Measurements from ENCODE around the gene CTDSPL. TPM values are rescaled to one million over a fixed set of nuclear protein-coding genes. Genes with fewer than 3 reads are reported as not detected.

Gene CTDSPL
- total and polyA plus RNA-seq, 2 of the 13 experiments (the other 11 are each of a cell fraction or from before 2014, with no cell fraction given) = 26.1 to 142 TPM

DNA sequence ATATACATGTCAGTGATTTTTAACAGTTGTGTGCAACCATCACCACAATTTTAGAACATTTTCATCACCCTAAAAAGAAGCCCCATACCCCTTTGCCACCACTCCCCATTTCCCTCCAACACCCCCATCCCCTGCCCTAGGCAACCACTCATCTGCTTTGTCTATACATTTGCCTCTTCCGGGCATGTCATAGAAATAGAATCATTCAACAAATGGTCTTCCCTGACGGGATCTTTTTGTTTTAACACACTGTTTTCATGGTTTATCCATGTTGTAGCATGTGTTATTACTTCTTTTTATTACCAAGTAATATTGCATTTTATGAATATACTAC, 132.9 kb downstream of the CTDSPL start (continued):
- TF ChIP-seq, protein P1, sequence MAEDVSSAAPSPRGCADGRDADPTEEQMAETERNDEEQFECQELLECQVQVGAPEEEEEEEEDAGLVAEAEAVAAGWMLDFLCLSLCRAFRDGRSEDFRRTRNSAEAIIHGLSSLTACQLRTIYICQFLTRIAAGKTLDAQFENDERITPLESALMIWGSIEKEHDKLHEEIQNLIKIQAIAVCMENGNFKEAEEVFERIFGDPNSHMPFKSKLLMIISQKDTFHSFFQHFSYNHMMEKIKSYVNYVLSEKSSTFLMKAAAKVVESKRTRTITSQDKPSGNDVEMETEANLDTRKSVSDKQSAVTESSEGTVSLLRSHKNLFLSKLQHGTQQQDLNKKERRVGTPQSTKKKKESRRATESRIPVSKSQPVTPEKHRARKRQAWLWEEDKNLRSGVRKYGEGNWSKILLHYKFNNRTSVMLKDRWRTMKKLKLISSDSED (CRISPR knock-in tag; IDR thresholded peaks at IDR 0.05) = no peak
- TF ChIP-seq, protein P2, sequence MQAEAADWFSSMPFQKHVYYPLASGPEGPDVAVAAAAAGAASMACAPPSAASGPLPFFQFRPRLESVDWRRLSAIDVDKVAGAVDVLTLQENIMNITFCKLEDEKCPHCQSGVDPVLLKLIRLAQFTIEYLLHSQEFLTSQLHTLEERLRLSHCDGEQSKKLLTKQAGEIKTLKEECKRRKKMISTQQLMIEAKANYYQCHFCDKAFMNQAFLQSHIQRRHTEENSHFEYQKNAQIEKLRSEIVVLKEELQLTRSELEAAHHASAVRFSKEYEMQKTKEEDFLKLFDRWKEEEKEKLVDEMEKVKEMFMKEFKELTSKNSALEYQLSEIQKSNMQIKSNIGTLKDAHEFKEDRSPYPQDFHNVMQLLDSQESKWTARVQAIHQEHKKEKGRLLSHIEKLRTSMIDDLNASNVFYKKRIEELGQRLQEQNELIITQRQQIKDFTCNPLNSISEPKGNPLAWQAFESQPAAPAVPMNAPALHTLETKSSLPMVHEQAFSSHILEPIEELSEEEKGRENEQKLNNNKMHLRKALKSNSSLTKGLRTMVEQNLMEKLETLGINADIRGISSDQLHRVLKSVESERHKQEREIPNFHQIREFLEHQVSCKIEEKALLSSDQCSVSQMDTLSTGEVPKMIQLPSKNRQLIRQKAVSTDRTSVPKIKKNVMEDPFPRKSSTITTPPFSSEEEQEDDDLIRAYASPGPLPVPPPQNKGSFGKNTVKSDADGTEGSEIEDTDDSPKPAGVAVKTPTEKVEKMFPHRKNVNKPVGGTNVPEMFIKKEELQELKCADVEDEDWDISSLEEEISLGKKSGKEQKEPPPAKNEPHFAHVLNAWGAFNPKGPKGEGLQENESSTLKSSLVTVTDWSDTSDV (CRISPR knock-in tag; IDR thresholded peaks at IDR 0.05) = no peak
- no peak for TF ChIP-seq ZNF607 (CRISPR knock-in tag; IDR thresholded peaks at IDR 0.05; ENCODE audit: borderline replicate concordance)
- no peak for TF ChIP-seq RFXAP (CRISPR knock-in tag; IDR thresholded peaks at IDR 0.05; ENCODE audit: borderline replicate concordance)
- no peak for TF ChIP-seq RARG (CRISPR knock-in tag; IDR thresholded peaks at IDR 0.05; ENCODE audit: low read depth)
- no peak for TF ChIP-seq HIVEP1 (CRISPR knock-in tag; IDR thresholded peaks at IDR 0.05)
- TF ChIP-seq ZNF180 (CRISPR knock-in tag; IDR thresholded peaks at IDR 0.05; ENCODE audit: borderline replicate concordance, low read depth) = no peak
- TF ChIP-seq ZNF550 (CRISPR knock-in tag; IDR thresholded peaks at IDR 0.05; ENCODE audit: borderline replicate concordance) = no peak

Data from HepG2 (cell line).